RWPE1 (cell line): ENCODE data around the gene OR2F1.

Experiments
- CTCF ChIA-PET: fragments of 350-600 bp; sonication (Branson Sonifier 250); formaldehyde crosslinking; extraction: SDS; loops from one replicate; lab custom pipeline; 2021; lab: Yijun Ruan, JAX
- POLR2A ChIA-PET: fragments of 400-600 bp; formaldehyde crosslinking; extraction: SDS; loops from one replicate; lab custom pipeline; 2020; ENCODE audit warnings: antibody characterized with exemption; ENCODE audit not compliant: low non-redundant PET; lab: Yijun Ruan, JAX
- DNase-seq: peaks from one replicate; pipeline ENCODE4 v3.0.0; 2012; ENCODE audit warnings: low spot score
- H3K27ac ChIP-seq: fragments of 450-650 bp; 2 replicates; pipeline ENCODE4 v1.5.1; 2017
- TF ChIP-seq, protein P1 (sequence below): fragments of 450-650 bp; conservative IDR thresholded peaks from 2 replicates; pipeline ENCODE4 v1.5.1; 2017; ENCODE audit warnings: low read depth, mild to moderate bottlenecking

Gene OR2F1

GRCh38 chr7:143967398-143967797 is 12.8 kb downstream of the OR2F1 start:
- H3K27ac ChIP-seq: no peak overlapping the region
- DNase-seq: no peak
- TF ChIP-seq, protein P1, sequence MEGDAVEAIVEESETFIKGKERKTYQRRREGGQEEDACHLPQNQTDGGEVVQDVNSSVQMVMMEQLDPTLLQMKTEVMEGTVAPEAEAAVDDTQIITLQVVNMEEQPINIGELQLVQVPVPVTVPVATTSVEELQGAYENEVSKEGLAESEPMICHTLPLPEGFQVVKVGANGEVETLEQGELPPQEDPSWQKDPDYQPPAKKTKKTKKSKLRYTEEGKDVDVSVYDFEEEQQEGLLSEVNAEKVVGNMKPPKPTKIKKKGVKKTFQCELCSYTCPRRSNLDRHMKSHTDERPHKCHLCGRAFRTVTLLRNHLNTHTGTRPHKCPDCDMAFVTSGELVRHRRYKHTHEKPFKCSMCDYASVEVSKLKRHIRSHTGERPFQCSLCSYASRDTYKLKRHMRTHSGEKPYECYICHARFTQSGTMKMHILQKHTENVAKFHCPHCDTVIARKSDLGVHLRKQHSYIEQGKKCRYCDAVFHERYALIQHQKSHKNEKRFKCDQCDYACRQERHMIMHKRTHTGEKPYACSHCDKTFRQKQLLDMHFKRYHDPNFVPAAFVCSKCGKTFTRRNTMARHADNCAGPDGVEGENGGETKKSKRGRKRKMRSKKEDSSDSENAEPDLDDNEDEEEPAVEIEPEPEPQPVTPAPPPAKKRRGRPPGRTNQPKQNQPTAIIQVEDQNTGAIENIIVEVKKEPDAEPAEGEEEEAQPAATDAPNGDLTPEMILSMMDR: no peak
- ChIA-PET CTCF (no interaction called here), POLR2A (no interaction called here)

DNA sequence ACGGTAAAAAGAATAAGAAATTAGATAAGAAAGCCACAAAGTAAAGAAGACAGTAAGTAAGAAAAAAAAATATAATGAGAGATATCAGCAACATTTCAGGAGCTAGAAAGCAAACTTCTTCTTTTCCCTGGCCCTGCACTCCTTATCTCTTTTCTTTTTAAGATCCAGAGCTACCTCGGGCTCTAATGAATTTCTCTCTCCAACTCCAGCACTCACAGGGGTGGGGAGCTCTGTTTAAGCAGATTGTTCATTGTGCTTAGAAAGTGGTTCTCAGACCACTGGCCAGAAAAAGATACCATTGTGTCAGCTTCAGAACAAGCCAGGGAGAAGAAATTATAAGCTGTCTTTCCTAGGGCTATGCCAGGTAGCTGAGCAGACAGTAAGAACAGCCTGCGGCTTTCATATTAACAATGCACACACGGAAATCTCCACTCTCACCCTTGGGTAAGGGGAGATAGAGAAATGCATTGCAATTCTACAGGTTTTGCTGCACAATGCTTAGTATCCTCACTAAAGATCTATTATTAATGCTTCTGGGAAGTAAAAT is 19.3 kb downstream of the OR2F1 start:
- no peak for DNase-seq
- ChIA-PET CTCF (no interaction called here), POLR2A (no interaction called here)
- H3K27ac ChIP-seq: no peak overlapping the region
- TF ChIP-seq, protein P1: no peak

DNA sequence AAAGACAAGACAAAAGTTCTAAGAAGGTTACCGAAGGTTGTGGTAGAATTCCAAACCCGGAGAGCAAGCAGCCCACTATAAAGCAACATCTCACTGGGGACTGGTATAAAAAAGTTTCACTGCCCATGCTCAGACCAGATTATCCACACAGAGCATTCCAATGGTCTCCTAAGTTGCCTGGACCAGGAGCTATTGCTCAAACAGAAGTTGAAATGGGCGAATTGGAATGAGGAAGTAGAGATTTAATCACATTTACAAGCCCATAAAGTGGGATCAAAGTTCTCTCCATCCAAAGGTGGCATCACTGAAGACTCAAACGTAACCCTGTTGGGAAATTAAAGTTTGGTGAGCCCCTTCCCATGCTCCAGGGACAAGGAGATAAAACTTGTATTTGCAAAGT is 19.8 kb downstream of the OR2F1 start:
- DNase-seq: no peak

GRCh38 chr7:143975617-143976016 is 21.0 kb downstream of the OR2F1 start:
- POLR2A ChIA-PET: no interaction called here
- no peak overlapping the region for H3K27ac ChIP-seq
- CTCF ChIA-PET: no interaction called here
- no peak for DNase-seq
- TF ChIP-seq, protein P1: no peak

More for the DNA sequence above, 19.8 kb downstream of the OR2F1 start:
- H3K27ac ChIP-seq: no peak overlapping the region
- ChIA-PET POLR2A (no interaction called here), CTCF (no interaction called here)
- TF ChIP-seq, protein P1: no peak

- H3K27ac ChIP-seq: no peak overlapping the region
- CTCF ChIA-PET: no interaction called here
- DNase-seq: no peak
- POLR2A ChIA-PET: no interaction called here
- TF ChIP-seq, protein P1: no peak
Observed at GRCh38 chr7:143978585-143978984, 23.9 kb downstream of the OR2F1 start.

DNA sequence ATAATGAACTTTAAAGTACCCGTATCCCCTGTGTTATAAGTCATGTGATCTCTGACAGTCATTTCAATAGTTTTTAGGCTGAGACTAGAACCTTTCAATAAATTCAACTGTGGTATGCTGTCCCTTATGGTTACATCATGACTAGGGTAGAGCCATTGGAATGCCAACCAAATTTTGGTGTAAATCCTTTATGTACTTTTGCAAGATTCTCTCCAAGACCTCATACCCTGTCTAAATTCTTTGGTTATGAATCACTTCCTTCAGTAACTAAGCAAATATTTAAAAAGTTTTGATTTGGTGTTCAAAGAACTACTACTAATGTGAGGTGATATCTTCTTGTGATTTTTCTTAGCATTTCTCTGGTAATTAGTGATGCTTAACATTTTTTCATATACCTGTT is 24.7 kb downstream of the OR2F1 start:
- POLR2A ChIA-PET: no interaction called here
- H3K27ac ChIP-seq: no peak overlapping the region
- TF ChIP-seq, protein P1: no peak
- CTCF ChIA-PET: no interaction called here
- DNase-seq: peak; percentile 47
